Body of pancreas (tissue), 4 donors: ENCODE results near the gene ETFA. TPM values are rescaled to one million over a fixed set of nuclear protein-coding genes. Genes with fewer than 3 reads are reported as not detected.
"Not testable (repeated sequence)": the region's sequence is repeated elsewhere in the genome, so short reads cannot be mapped to it uniquely, and the experiment has no call there.

Experiments used
- ATAC-seq: fragments of 150-250 bp; one replicate; pipeline ENCODE4 v1.9.1; 2016
- DNase-seq, 4 donors: peaks; one replicate each; pipeline ENCODE4 v3.0.0-alpha.2; 2019
- H3K27ac ChIP-seq, 4 donors: fragments of 200-600 bp; sonication (generic); 1 replicate in 3 of 4; 2 replicates in 1 of 4; pipeline versions ENCODE4 v1.5.1 to v1.6.1; 2016 to 2019; ENCODE audit warnings: mild to moderate bottlenecking in 1 of 4, mixed read lengths in 1 of 4, moderate library complexity in 1 of 4
- H3K27me3 ChIP-seq, 2 donors: fragments of 200-600 bp; sonication (generic); one replicate each; pipeline ENCODE4 v1.6.0; 2016; ENCODE audit warnings: mild to moderate bottlenecking in 1 of 2
- H3K36me3 ChIP-seq, 2 donors: fragments of 200-600 bp; sonication (generic); replicated peaks in 1 of 2; 2 replicates each; pipeline ENCODE4 v1.5.1; 2016; ENCODE audit warnings: low read depth in 2 of 2; ENCODE audit not compliant: insufficient read depth in 1 of 2
- H3K4me1 ChIP-seq: fragments of 200-600 bp; sonication (generic); one replicate; pipeline ENCODE4 v1.6.0; 2016
- H3K4me3 ChIP-seq, 2 donors: fragments of 200-600 bp; sonication (generic); 1 replicate in 1 of 2; 2 replicates in 1 of 2; pipeline ENCODE4 v1.5.1; 2016 to 2019
- H3K9me3 ChIP-seq, 3 donors: fragments of 200-600 bp; sonication (generic); 1 replicate in 2 of 3; 2 replicates in 1 of 3; pipeline ENCODE4 v1.5.1; 2016
- POLR2A ChIP-seq, 3 donors: fragments of 450-650 bp; IDR thresholded peaks; one replicate each; pipeline ENCODE4 v1.6.1; 2016; ENCODE audit warnings: antibody characterized with exemption in 3 of 3, mild to moderate bottlenecking in 2 of 3
- WGBS, 2 donors: methylation state at CpG; one replicate each; pipeline ENCODE4 v1.1.5; 2017; 5-methylcytosine and 5-hydroxymethylcytosine counted together
- intact Hi-C: fragments of 100-400 bp; cut with DNase I; formaldehyde crosslinking; loops from one replicate; pipeline ENCODE4 v1.15.1; 2023
- total RNA-seq, 2 donors: library from RNA; depleted of rRNA; stranded (reverse); fragments of >200 nt; gene quantifications; one replicate each; pipeline ENCODE4 v1.1.0, GENCODE V29; 2016
- TF ChIP-seq, protein P1 (sequence below), 7 experiments: fragments of 450-650 bp in 4 of 7; fragments of 200-600 bp in 3 of 7; sonication (generic) in 3 of 7; IDR thresholded peaks; one replicate each; pipeline ENCODE4 v1.5.1; 2016 to 2019; ENCODE audit warnings: antibody characterized with exemption in 7 of 7

The ETFA gene
- total RNA-seq, 2 donors from 2014 or later, result 38.6 to 62.8 TPM

DNA sequence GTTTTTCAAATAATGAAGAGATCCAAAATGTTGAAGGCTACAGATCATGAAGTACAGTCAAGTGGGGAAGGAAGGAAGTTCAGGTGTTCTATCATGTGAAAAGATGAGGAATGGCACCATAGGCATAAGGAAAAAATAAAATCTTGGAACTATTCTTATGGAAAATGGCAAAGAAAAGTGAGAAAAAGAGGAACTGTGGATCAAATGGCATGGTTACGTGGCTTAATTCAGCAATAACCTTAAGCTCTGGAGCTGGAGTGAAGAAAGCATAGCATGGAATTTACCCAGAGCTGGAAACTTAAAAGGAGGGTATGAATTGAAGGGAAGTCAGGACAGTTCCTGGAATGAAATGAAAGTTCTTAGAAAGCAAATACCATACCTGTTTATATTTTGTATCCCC is 14.4 kb downstream of the ETFA start:
- Histone ChIP-seq H3K36me3 (no peaks in the 10 kb centered on the region), H3K27me3 (no peaks in the 10 kb centered on the region), H3K4me1 (no peaks in the 10 kb centered on the region), H3K9me3 (no peaks in the 10 kb centered on the region), H3K27ac (no peak overlapping the region), H3K4me3 (no peak overlapping the region)
- ATAC-seq (no peak), DNase-seq (no peak)
- 92 to 95% methylated on average over 1 of the region's 1 CpG for WGBS, 2 donors
- intact Hi-C loops, result no loop called here
- TF ChIP-seq, protein P1, sequence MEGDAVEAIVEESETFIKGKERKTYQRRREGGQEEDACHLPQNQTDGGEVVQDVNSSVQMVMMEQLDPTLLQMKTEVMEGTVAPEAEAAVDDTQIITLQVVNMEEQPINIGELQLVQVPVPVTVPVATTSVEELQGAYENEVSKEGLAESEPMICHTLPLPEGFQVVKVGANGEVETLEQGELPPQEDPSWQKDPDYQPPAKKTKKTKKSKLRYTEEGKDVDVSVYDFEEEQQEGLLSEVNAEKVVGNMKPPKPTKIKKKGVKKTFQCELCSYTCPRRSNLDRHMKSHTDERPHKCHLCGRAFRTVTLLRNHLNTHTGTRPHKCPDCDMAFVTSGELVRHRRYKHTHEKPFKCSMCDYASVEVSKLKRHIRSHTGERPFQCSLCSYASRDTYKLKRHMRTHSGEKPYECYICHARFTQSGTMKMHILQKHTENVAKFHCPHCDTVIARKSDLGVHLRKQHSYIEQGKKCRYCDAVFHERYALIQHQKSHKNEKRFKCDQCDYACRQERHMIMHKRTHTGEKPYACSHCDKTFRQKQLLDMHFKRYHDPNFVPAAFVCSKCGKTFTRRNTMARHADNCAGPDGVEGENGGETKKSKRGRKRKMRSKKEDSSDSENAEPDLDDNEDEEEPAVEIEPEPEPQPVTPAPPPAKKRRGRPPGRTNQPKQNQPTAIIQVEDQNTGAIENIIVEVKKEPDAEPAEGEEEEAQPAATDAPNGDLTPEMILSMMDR (IDR thresholded peaks at IDR 0.05), result no peak
- TF ChIP-seq POLR2A (IDR thresholded peaks at IDR 0.05), result no peak

DNA sequence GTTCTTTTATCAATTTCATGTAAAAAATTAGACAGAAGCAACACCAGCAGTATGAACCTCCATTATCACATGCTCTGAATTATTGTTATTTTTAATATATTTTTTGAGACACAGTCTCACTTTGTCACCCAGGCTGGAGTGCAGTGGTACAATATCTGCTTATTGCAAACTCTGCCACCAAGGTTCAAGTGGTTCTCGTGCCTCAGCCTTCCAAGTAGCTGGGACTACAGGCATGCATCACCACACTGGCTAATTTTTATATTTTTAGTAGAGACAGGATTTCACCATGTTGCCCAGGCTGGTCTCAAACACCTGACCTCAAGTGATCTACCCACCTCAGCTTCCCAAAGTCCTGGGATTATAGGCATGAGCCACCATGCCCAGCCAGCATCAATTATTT is 16.8 kb downstream of the ETFA start:
- H3K4me1 ChIP-seq, H3K4me3 ChIP-seq, H3K9me3 ChIP-seq, DNase-seq, H3K27ac ChIP-seq, intact Hi-C loops, H3K27me3 ChIP-seq, ATAC-seq, H3K36me3 ChIP-seq: not testable (repeated sequence)
- 100% methylated on average over 1 of the region's 1 CpG for WGBS, 2 donors

DNA sequence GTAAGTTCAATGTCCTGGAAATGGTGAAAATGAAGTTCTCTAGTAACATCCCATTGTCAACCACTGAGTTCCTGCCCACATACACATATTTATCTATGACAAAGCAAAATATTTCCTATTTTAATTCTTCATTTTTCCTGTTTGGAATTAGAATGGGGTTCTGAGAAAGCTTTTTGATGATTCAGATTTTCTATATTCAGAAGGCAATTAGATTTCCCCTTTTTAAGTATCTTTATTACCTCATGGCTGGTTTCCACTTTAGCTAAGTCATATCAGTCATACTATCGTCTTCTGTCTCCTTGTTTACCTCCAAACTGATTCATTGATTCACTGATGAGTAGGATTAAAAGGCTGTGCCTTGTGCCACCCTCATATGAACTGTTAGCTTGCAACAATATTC is 17.9 kb downstream of the ETFA start:
- H3K9me3 ChIP-seq, result no peaks in the 10 kb centered on the region
- TF ChIP-seq POLR2A (IDR thresholded peaks at IDR 0.05), result no peak
- TF ChIP-seq, protein P1 (IDR thresholded peaks at IDR 0.05), result no peak
- no peaks in the 10 kb centered on the region for H3K36me3 ChIP-seq
- ATAC-seq, result no peak
- WGBS, 2 donors, result 13% methylated on average over 1 of the region's 1 CpG
- H3K4me1 ChIP-seq, result no peaks in the 10 kb centered on the region
- intact Hi-C loops, result no loop called here
- no peak for DNase-seq
- no peaks in the 10 kb centered on the region for H3K27me3 ChIP-seq
- H3K4me3 ChIP-seq, result no peak overlapping the region
- no peak overlapping the region for H3K27ac ChIP-seq

DNA sequence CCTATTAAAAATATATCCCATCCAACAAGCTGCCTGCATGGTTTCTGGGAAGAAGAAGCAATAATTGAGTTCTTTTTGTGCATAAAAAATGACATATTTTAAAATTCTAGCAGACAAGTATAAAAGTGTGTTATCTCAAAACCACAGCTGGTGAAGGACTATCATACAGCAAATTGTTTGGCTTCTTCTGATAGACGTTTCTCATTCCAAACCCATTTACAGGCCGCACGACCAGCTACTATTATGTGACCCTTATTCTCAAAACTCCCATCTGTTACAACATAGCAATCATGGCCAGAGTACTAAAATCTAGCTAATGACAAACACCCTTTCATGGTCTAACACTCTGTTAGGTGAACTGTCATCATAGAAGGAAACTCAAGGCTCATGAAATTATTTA is 21.7 kb downstream of the ETFA start:
- Histone ChIP-seq H3K4me1 (no peaks in the 10 kb centered on the region), H3K9me3 (no peaks in the 10 kb centered on the region), H3K36me3 (peaks cover 0 to 7% of the 10 kb centered on the region in 2 donors), H3K4me3 (no peak overlapping the region), H3K27me3 (no peaks in the 10 kb centered on the region), H3K27ac (no peak overlapping the region)
- TF ChIP-seq POLR2A (IDR thresholded peaks at IDR 0.05), result no peak
- TF ChIP-seq, protein P1 (IDR thresholded peaks at IDR 0.05), result no peak
- no peak for DNase-seq
- ATAC-seq, result no peak
- intact Hi-C loops, result no loop called here
- 59 to 70% methylated on average over 3 of the region's 3 CpGs for WGBS, 2 donors

DNA sequence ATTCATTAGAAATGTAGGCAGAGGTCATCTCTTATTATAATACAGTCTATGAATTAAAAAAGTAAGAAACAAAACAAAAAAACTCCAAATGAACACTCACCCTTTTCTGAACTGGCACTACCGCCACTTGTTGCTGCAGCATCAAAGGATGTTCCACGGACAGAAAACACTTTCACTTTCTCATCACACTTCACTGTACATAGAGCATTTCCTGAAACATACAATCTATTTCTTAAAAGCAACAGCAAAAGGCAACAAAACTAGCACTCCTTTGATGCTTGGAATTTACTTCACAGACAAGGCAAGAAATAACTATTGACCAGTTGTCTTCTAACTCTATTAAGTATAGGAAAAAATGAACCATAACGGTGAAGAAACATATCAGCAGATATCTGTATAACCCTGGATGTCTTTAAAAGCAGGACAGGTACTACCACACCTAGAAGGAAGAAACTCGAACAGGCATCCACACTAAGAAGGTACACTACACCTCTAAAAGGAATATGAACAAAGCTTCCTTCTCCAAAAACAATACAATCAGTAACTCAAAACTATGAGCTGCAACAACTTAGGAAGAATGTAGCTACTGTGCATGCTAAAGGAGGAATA is 24.9 kb downstream of the ETFA start:
- no peaks in the 10 kb centered on the region for H3K27me3 ChIP-seq
- DNase-seq (no peak), ATAC-seq (no peak)
- no peaks in the 10 kb centered on the region for H3K9me3 ChIP-seq
- H3K4me1 ChIP-seq, result no peaks in the 10 kb centered on the region
- TF ChIP-seq, protein P1 (IDR thresholded peaks at IDR 0.05), result no peak
- no peak for TF ChIP-seq POLR2A (IDR thresholded peaks at IDR 0.05)
- no peak overlapping the region for H3K27ac ChIP-seq
- H3K4me3 ChIP-seq, result no peak overlapping the region
- peaks cover 0 to 13% of the 10 kb centered on the region in 2 donors for H3K36me3 ChIP-seq
- intact Hi-C loops, result no loop called here
- WGBS, 2 donors, result 65 to 78% methylated on average over 4 of the region's 4 CpGs
